Measurements from ENCODE around the gene PNP.

Gene PNP

GRCh38 chr14:20455355-20456300, 13.6 kb upstream of the PNP start:
- peak in 1 of 2 donors; percentile 65 for DNase-seq (ENCODE audit: low read depth in 2 of 2)

- DNase-seq (ENCODE audit: low read depth in 2 of 2) = no peak
These were observed 12.2 kb upstream of the PNP start for GRCh38 chr14:20456971-20457370.

GRCh38 chr14:20458031-20458789, 11.0 kb upstream of the PNP start:
- DNase-seq (ENCODE audit: low read depth in 2 of 2) = no peak

- DNase-seq (ENCODE audit: low read depth in 2 of 2) = peak in 1 of 2 donors; percentile 38
These were observed 8.6 kb upstream of the PNP start for GRCh38 chr14:20460458-20461224.

GRCh38 chr14:20461225-20462141, 7.7 kb upstream of the PNP start, which contains the start of gene PIP4P1:
Gene PIP4P1 (minus strand): TSS chr14:20461434. CDS start chr14:20461325, 109 bp downstream.
- DNase-seq (ENCODE audit: low read depth in 2 of 2) = peak; percentile 95 to 98

GRCh38 chr14:20468764-20469241, 403 bp upstream of the PNP start:
- no peak for DNase-seq (ENCODE audit: low read depth in 2 of 2)

GRCh38 chr14:20469890-20470602, 840 bp downstream of the PNP start:
- DNase-seq (ENCODE audit: low read depth in 2 of 2) = peak; percentile 37 to 55

GRCh38 chr14:20470603-20470901, 1.3 kb downstream of the PNP start:
- DNase-seq (ENCODE audit: low read depth in 2 of 2) = no peak

- DNase-seq (ENCODE audit: low read depth in 2 of 2) = no peak
These were observed 3.4 kb downstream of the PNP start for GRCh38 chr14:20472536-20473169.

- no peak for DNase-seq (ENCODE audit: low read depth in 2 of 2)
These were observed 7.6 kb downstream of the PNP start for GRCh38 chr14:20476776-20477175.

- no peak for DNase-seq (ENCODE audit: low read depth in 2 of 2)
These were observed 8.1 kb downstream of the PNP start for GRCh38 chr14:20477211-20477876.

- no peak for DNase-seq (ENCODE audit: low read depth in 2 of 2)
These were observed 9.7 kb downstream of the PNP start for GRCh38 chr14:20478894-20479293.

- DNase-seq (ENCODE audit: low read depth in 2 of 2) = no peak
These were observed 13.2 kb downstream of the PNP start for GRCh38 chr14:20482382-20482781.

GRCh38 chr14:20485900-20486299, 16.7 kb downstream of the PNP start:
- DNase-seq (ENCODE audit: low read depth in 2 of 2) = no peak

- no peak for DNase-seq (ENCODE audit: low read depth in 2 of 2)
These were observed 17.6 kb downstream of the PNP start for GRCh38 chr14:20486684-20487395.

GRCh38 chr14:20487396-20487725, 18.2 kb downstream of the PNP start:
- no peak for DNase-seq (ENCODE audit: low read depth in 2 of 2)

- no peak for DNase-seq (ENCODE audit: low read depth in 2 of 2)
These were observed 20.1 kb downstream of the PNP start for GRCh38 chr14:20489093-20489994.

GRCh38 chr14:20490563-20490962, 21.4 kb downstream of the PNP start:
- no peak for DNase-seq (ENCODE audit: low read depth in 2 of 2)
